ENCODE data around the gene SLBP. TPM values are rescaled to one million over a fixed set of nuclear protein-coding genes. Genes with fewer than 3 reads are reported as not detected.

The SLBP gene
- total and polyA plus RNA-seq, 12 donors: 10.9 to 17.7 (median 12.8) TPM

DNA sequence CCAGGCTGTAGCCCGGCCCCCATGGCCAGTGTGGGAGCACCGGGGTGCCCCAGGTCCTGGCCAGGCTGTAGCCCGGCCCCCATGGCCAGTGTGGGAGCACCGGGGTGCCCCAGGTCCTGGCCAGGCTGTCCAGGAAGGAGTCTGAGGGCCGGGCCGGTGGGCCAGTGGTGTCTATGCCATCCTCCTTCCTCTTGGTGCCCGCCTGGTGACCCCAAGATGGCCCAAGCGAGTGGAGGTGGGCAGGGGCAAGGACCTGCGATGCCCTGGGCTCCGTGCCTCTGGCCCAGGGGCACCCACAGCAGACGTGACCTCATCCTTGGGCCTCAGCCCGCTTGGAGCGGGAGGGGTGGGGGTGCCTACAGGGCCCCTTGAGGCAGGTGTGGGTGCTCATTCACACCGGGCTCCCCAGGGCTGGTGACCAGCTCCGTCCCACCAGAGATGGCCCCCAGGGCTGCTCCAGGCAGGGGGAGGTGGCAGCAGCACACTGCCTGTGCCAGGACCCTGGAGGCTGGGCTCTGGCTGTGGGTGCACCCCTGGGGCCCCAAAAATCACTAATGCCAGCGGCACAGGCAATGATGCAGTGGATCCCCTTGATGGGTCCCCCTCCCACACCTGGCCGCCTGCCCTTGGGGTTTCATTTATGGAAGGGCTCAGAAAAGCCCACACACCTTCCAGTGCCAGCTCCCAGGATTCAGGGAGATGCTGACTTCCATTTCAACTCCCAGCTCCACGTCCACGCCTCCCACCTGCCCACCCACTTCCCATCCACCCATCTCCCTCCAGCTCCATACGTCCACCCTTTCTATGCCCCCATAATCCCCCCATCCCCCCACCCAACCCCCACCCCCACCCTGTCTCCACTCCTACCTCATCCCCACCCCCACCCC is 45.0 kb upstream of the SLBP start:
- 82 to 83% methylated on average over 19 to 20 of the region's 20 CpGs for WGBS, 2 donors
- TF ChIP-seq, protein P1, sequence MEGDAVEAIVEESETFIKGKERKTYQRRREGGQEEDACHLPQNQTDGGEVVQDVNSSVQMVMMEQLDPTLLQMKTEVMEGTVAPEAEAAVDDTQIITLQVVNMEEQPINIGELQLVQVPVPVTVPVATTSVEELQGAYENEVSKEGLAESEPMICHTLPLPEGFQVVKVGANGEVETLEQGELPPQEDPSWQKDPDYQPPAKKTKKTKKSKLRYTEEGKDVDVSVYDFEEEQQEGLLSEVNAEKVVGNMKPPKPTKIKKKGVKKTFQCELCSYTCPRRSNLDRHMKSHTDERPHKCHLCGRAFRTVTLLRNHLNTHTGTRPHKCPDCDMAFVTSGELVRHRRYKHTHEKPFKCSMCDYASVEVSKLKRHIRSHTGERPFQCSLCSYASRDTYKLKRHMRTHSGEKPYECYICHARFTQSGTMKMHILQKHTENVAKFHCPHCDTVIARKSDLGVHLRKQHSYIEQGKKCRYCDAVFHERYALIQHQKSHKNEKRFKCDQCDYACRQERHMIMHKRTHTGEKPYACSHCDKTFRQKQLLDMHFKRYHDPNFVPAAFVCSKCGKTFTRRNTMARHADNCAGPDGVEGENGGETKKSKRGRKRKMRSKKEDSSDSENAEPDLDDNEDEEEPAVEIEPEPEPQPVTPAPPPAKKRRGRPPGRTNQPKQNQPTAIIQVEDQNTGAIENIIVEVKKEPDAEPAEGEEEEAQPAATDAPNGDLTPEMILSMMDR (IDR thresholded peaks at IDR 0.05): no peak
- H3K36me3 ChIP-seq: no peaks in the 10 kb centered on the region
- no peak overlapping the region for H3K27ac ChIP-seq
- ATAC-seq (no peak), DNase-seq (no peak)
- H3K27me3 ChIP-seq: peaks cover 0 to 3% (median 0%) of the 10 kb centered on the region in 7 donors
- H3K4me3 ChIP-seq: no peak overlapping the region
- intact Hi-C loops (cut with DNase I): no loop called here
- H3K9me3 ChIP-seq: no peaks in the 10 kb centered on the region
- peaks cover 0 to 25% (median 8%) of the 10 kb centered on the region in 9 donors for H3K4me1 ChIP-seq

GRCh38 chr4:1756079-1756478 is 44.0 kb upstream of the SLBP start:
- TF ChIP-seq, protein P1 (IDR thresholded peaks at IDR 0.05): no peak
- DNase-seq (no peak), ATAC-seq (no peak)
- H3K36me3 ChIP-seq: no peaks in the 10 kb centered on the region
- no peak overlapping the region for H3K4me3 ChIP-seq
- WGBS, 2 donors: 69 to 72% methylated on average over 18 of the region's 18 CpGs
- no peak overlapping the region for H3K27ac ChIP-seq
- H3K27me3 ChIP-seq: peaks cover 0 to 4% (median 0%) of the 10 kb centered on the region in 7 donors
- intact Hi-C loops (cut with DNase I): no loop called here
- H3K4me1 ChIP-seq: peaks cover 0 to 32% (median 10%) of the 10 kb centered on the region in 9 donors
- H3K9me3 ChIP-seq: no peaks in the 10 kb centered on the region

DNA sequence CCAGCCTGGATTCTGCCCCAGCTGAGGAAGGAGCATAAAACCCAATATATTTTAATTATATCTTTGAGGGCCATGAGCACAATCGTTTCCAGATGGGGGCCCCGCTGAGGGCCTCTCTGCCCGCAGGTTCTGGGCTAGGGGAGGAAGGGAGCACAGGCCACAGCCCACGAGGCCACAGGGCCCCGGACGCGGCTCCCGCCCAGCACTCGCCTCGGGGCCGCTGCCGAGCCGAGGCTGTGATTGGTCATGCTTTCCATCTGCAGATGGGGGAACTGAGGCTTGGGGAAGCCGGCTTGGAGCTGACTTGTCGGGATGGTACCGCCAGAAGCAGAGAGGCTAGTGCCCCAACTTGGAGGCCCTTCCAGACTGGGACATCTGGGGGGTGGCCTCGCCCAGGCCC is 43.2 kb upstream of the SLBP start:
- Histone ChIP-seq H3K36me3 (no peaks in the 10 kb centered on the region), H3K9me3 (no peaks in the 10 kb centered on the region), H3K27ac (no peak overlapping the region), H3K4me1 (peaks cover 0 to 25% (median 10%) of the 10 kb centered on the region in 9 donors), H3K27me3 (peaks cover 0 to 4% (median 0%) of the 10 kb centered on the region in 7 donors), H3K4me3 (no peak overlapping the region)
- 90 to 93% methylated on average over 17 of the region's 17 CpGs for WGBS, 2 donors
- ATAC-seq (no peak), DNase-seq (no peak)
- TF ChIP-seq, protein P1 (IDR thresholded peaks at IDR 0.05): no peak
- intact Hi-C loops (cut with DNase I): no loop called here

DNA sequence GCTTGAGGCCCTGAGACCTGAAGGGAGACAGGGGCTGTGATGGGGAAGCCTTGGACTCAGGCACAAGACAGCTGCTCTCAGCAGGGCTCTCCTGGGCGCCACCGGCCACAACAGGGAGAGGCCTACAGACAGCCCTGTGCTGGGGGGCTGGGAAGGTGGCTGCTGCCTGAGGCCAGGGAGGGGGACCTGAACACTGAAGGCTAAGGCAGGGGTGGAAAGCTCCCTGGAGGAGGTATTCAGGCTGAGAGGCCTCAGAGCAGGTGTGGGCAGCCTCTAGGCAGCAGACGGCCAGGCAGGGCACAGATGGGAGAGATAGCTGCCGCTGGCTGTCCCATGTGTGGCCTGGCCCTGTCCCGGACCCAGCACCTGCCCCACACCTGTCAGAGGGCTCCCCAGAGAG is 42.2 kb upstream of the SLBP start:
- Histone ChIP-seq H3K9me3 (no peaks in the 10 kb centered on the region), H3K27ac (no peak overlapping the region), H3K36me3 (no peaks in the 10 kb centered on the region), H3K4me1 (peaks cover 0 to 18% (median 10%) of the 10 kb centered on the region in 9 donors), H3K4me3 (no peak overlapping the region), H3K27me3 (peaks cover 0 to 4% (median 0%) of the 10 kb centered on the region in 7 donors)
- no peak for DNase-seq
- no peak for ATAC-seq
- WGBS, 2 donors: 88 to 91% methylated on average over 5 of the region's 5 CpGs
- intact Hi-C loops (cut with DNase I): loop anchor here in 2 of 10 donors (5.0 kb wide), 3 partner anchors 43 to 148 kb away; no protein-coding TSS in a partner anchor
- TF ChIP-seq, protein P1 (IDR thresholded peaks at IDR 0.05): no peak

Measured in heart right ventricle (tissue), 16 donors.